PC-9 (cell line): ENCODE measurements around the gene SEMA4B. TPM values are rescaled to one million over a fixed set of nuclear protein-coding genes. Genes with fewer than 3 reads are reported as not detected.
A peak's percentile ranks its signal among the peaks of the same experiment; 100 is the strongest.

ENCODE experiments used
- BruUV-seq: library from RNA; stranded (reverse); fragments of 400-500 nt; replicated peaks from 2 replicates; lab custom pipeline; 2021; lab: Mats Ljungman, UMichigan
- CTCF ChIA-PET: fragments of 300-600 bp; sonication (Branson Sonifier 250); formaldehyde crosslinking; loops from one replicate; lab custom pipeline; 2022; ENCODE audit warnings: antibody characterized with exemption; lab: Charles Lee
- POLR2A ChIA-PET: fragments of 300-600 bp; sonication (Branson Sonifier 250); formaldehyde crosslinking; loops from one replicate; lab custom pipeline; 2022; ENCODE audit warnings: antibody characterized with exemption; ENCODE audit not compliant: unreplicated experiment; lab: Charles Lee
- DNase-seq, 2 experiments: peaks; one replicate each; pipeline versions ENCODE4 v3.0.0 to v3.0.0-alpha.2; 2015 to 2022; ENCODE audit warnings: mixed read lengths in 1 of 2
- H2AFZ ChIP-seq: fragments of 200-600 bp; sonication (generic); 2 replicates; pipeline ENCODE4 v1.8.1; 2017; ENCODE audit warnings: antibody characterized with exemption
- H3F3A ChIP-seq: fragments of 200-600 bp; sonication (generic); 2 replicates; pipeline ENCODE4 v1.8.1; 2017; ENCODE audit warnings: antibody characterized with exemption, mild to moderate bottlenecking, low read depth; ENCODE audit not compliant: insufficient read depth
- H3K27ac ChIP-seq: fragments of 200-600 bp; sonication (generic); 2 replicates; pipeline ENCODE4 v1.6.1; 2016; ENCODE audit warnings: mixed run types
- H3K27me3 ChIP-seq: fragments of 200-600 bp; sonication (generic); 2 replicates; pipeline ENCODE4 v1.6.1; 2016; ENCODE audit warnings: low read depth, mixed run types; ENCODE audit not compliant: insufficient read depth
- H3K36me3 ChIP-seq: fragments of 200-600 bp; sonication (generic); 2 replicates; pipeline ENCODE4 v1.6.1; 2016; ENCODE audit warnings: low read depth, mixed run types
- H3K4me1 ChIP-seq: fragments of 200-600 bp; sonication (generic); replicated peaks from 2 replicates; pipeline ENCODE4 v1.6.1; 2016; ENCODE audit warnings: mixed run types; ENCODE audit not compliant: insufficient read depth
- H3K4me2 ChIP-seq: fragments of 200-600 bp; sonication (generic); 2 replicates; pipeline ENCODE4 v1.6.1; 2017; ENCODE audit warnings: mixed run types
- H3K4me3 ChIP-seq: fragments of 200-600 bp; sonication (generic); 2 replicates; pipeline ENCODE4 v1.6.1; 2016; ENCODE audit warnings: mixed run types
- H3K79me2 ChIP-seq: fragments of 200-600 bp; sonication (generic); 2 replicates; pipeline ENCODE4 v1.6.1; 2017; ENCODE audit warnings: low read depth, mixed run types
- H3K9me2 ChIP-seq: fragments of 200-600 bp; sonication (generic); 2 replicates; pipeline ENCODE4 v1.8.1; 2017; ENCODE audit warnings: mild to moderate bottlenecking; ENCODE audit not compliant: insufficient read depth
- H3K9me3 ChIP-seq: fragments of 200-600 bp; sonication (generic); 2 replicates; pipeline ENCODE4 v1.8.1; 2016; ENCODE audit warnings: low read depth; ENCODE audit not compliant: insufficient read depth
- H4K20me1 ChIP-seq: fragments of 200-600 bp; sonication (generic); 2 replicates; pipeline ENCODE4 v1.8.1; 2017; ENCODE audit not compliant: insufficient read depth
- EZH2 ChIP-seq: fragments of 200-600 bp; sonication (generic); IDR thresholded peaks from 2 replicates; pipeline ENCODE4 v1.8.0; 2017; ENCODE audit warnings: antibody characterized with exemption, low read depth
- intact Hi-C: fragments of 100-400 bp; cut with micrococcal nuclease; formaldehyde crosslinking; loops from one replicate; pipeline ENCODE4 v1.10.0; 2022; ENCODE audit not compliant: unreplicated experiment
- total RNA-seq: library from RNA; stranded (reverse); gene quantifications from 2 replicates; pipeline ENCODE4 v1.2.3, GENCODE V29; 2021
- TF ChIP-seq, protein P1 (sequence below): fragments of 200-600 bp; sonication (generic); conservative IDR thresholded peaks from 2 replicates; pipeline ENCODE4 v1.6.1; 2017; ENCODE audit warnings: mixed run types, antibody characterized with exemption, mild to moderate bottlenecking, moderate library complexity

SEMA4B gene
- total RNA-seq, 1 experiment from 2014 or later = 70.7 TPM

DNA sequence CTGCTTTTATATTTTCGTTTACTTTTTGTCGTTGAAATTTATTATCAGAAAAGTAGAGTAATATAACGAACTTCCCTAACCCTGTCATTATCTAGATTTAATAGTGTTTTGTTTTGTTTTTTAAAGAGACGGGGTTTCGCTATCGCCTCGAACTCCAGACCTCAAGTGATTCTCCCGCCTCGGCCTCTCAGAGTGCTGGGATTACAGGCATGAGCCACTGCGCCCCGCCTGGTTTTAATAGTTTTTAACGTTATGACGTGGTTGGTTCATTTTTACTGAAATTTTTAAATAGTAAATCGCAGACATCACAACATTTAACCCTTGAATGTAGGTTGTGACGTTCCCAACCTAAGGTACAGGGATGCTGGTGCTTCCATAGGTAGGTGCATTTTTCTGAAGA lies 65.4 kb downstream of the SEMA4B start:
- Histone ChIP-seq H3K36me3 (peaks cover 32% of the 10 kb centered on the region), H2AFZ (peak overlapping the region; percentile 82; the same call in 1 of the 2 replicates), H3K4me3 (peak overlapping the region; percentile 82), H3F3A (peaks cover 34% of the 10 kb centered on the region), H3K4me2 (peak overlapping the region; percentile 100), H3K27ac (peak overlapping the region; percentile 89), H3K9me2 (no peaks in the 10 kb centered on the region), H3K9me3 (no peaks in the 10 kb centered on the region), H3K27me3 (no peaks in the 10 kb centered on the region), H4K20me1 (peaks cover 39% of the 10 kb centered on the region), H3K4me1 (peaks cover 52% of the 10 kb centered on the region), H3K79me2 (peaks cover 80% of the 10 kb centered on the region)
- no peak for DNase-seq
- TF ChIP-seq, protein P1, sequence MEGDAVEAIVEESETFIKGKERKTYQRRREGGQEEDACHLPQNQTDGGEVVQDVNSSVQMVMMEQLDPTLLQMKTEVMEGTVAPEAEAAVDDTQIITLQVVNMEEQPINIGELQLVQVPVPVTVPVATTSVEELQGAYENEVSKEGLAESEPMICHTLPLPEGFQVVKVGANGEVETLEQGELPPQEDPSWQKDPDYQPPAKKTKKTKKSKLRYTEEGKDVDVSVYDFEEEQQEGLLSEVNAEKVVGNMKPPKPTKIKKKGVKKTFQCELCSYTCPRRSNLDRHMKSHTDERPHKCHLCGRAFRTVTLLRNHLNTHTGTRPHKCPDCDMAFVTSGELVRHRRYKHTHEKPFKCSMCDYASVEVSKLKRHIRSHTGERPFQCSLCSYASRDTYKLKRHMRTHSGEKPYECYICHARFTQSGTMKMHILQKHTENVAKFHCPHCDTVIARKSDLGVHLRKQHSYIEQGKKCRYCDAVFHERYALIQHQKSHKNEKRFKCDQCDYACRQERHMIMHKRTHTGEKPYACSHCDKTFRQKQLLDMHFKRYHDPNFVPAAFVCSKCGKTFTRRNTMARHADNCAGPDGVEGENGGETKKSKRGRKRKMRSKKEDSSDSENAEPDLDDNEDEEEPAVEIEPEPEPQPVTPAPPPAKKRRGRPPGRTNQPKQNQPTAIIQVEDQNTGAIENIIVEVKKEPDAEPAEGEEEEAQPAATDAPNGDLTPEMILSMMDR = no peak
- TF ChIP-seq EZH2 = no peak
- BruUV-seq = no TSS peak
- intact Hi-C loops = loop anchor here (10.0 kb wide), 1 partner anchor 372 kb away; the partner anchor contains the start of gene AP3S2
- ChIA-PET CTCF (interaction anchor here (0.7 kb wide), 1 partner anchor 85 kb away, joined by 6 read pairs; no protein-coding TSS in a partner anchor), POLR2A (no interaction called here)

- Histone ChIP-seq H2AFZ (no peak overlapping the region), H3F3A (peaks cover 52% of the 10 kb centered on the region), H3K36me3 (peaks cover 47% of the 10 kb centered on the region), H3K27ac (no peak overlapping the region), H3K27me3 (no peaks in the 10 kb centered on the region), H3K4me3 (no peak overlapping the region; the same call in 1 of the 2 replicates), H3K4me1 (peaks cover 37% of the 10 kb centered on the region), H3K9me3 (no peaks in the 10 kb centered on the region), H4K20me1 (peaks cover 57% of the 10 kb centered on the region), H3K79me2 (peaks cover 80% of the 10 kb centered on the region), H3K4me2 (peak overlapping the region; percentile 100), H3K9me2 (no peaks in the 10 kb centered on the region)
- no TSS peak for BruUV-seq
- DNase-seq = no peak
- CTCF ChIA-PET = interaction anchor here (0.6 kb wide), 1 partner anchor 117 kb away, joined by 5 read pairs; no protein-coding TSS in a partner anchor
- POLR2A ChIA-PET = interaction anchor here (0.6 kb wide), 2 partner anchors 63 to 278 kb away, joined by 3 to 5 read pairs; no protein-coding TSS in a partner anchor
- no peak for TF ChIP-seq EZH2
- TF ChIP-seq, protein P1 = no peak
- intact Hi-C loops = loop anchor here (10.0 kb wide), 1 partner anchor 374 kb away; the partner anchor contains the start of gene AP3S2
Measured at GRCh38 chr15:90268415-90268814, 67.3 kb downstream of the SEMA4B start.

DNA sequence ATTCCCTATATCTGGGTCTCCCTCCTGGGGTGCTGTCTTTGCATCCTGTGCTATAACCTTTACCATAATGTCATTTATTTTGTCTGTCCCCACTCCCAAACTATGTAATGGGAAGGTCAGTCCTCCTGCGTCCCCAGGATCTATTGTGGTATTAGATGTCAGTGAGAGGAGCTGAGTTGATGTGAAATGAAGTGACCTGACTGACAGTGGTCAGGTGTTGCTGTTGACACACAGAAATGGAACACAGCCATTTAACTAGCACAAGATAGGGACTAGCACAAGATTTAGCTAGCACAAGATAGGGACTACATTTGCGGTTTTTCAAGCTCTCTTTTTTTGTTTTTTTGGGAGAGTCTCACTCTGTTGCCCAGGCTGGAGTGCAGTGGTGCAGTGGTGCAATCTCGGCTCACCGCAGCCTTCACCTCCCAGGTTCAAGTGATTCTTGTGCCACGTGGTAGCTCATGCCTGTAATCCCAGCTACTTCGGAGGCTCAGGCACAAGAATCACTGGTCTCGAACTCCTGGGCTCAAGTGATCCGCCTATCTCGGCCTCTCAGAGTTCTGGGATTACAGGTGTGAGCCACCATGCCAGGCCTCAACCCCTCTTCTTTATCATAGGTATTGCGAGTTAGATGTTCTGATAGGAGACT lies 69.5 kb downstream of the SEMA4B start:
- intact Hi-C loops = no loop called here
- Histone ChIP-seq H3K9me3 (no peaks in the 10 kb centered on the region), H3K9me2 (no peaks in the 10 kb centered on the region), H3K4me2 (no peak overlapping the region), H3K36me3 (peaks cover 47% of the 10 kb centered on the region), H3K79me2 (peaks cover 65% of the 10 kb centered on the region), H3K27ac (no peak overlapping the region), H3K27me3 (no peaks in the 10 kb centered on the region), H4K20me1 (peaks cover 57% of the 10 kb centered on the region), H3K4me1 (peaks cover 21% of the 10 kb centered on the region), H3K4me3 (no peak overlapping the region), H3F3A (peaks cover 34% of the 10 kb centered on the region), H2AFZ (no peak overlapping the region)
- CTCF ChIA-PET = no interaction called here
- DNase-seq = no peak
- BruUV-seq = no TSS peak
- TF ChIP-seq, protein P1 = no peak
- no peak for TF ChIP-seq EZH2
- POLR2A ChIA-PET = no interaction called here
